LNCaP clone FGC (cell line): ENCODE data around the gene ARRDC2.

Experiments
- DNase-seq: peaks from one replicate; pipeline ENCODE4 v3.0.0-alpha.2; 2011; ENCODE audit warnings: low read depth
- H3K4me3 ChIP-seq: 2 replicates; pipeline ENCODE4 v1.5.1; 2011; ENCODE audit warnings: mild to moderate bottlenecking, low read depth, low read length, control low read depth
- CTCF ChIP-seq: IDR thresholded peaks from 2 replicates; pipeline ENCODE4 v1.5.1; 2012; ENCODE audit warnings: mild to moderate bottlenecking; ENCODE audit not compliant: control insufficient read depth, insufficient read depth; ENCODE audit errors: extremely low read depth

ARRDC2 gene

GRCh38 chr19:18007044-18007916 is 690 bp upstream of the ARRDC2 start:
- H3K4me3 ChIP-seq: peak overlapping the region; percentile 44
- TF ChIP-seq CTCF: peak; percentile 99
- DNase-seq: no peak

GRCh38 chr19:18008814-18009213 is 844 bp downstream of the ARRDC2 start:
- H3K4me3 ChIP-seq: no peak overlapping the region
- TF ChIP-seq CTCF: no peak
- no peak for DNase-seq

- no peak for DNase-seq
- H3K4me3 ChIP-seq: no peak overlapping the region
- TF ChIP-seq CTCF: no peak
These were observed 1.6 kb downstream of the ARRDC2 start for GRCh38 chr19:18009412-18010066.

- TF ChIP-seq CTCF: no peak
- DNase-seq: no peak
These were observed 2.2 kb downstream of the ARRDC2 start for GRCh38 chr19:18010149-18010548.

GRCh38 chr19:18013210-18014111 is 5.5 kb downstream of the ARRDC2 start:
- no peak for TF ChIP-seq CTCF
- no peak for DNase-seq
- no peak overlapping the region for H3K4me3 ChIP-seq

More at GRCh38 chr19:18010149-18010548, 2.2 kb downstream of the ARRDC2 start:
- H3K4me3 ChIP-seq: no peak overlapping the region

- no peak for TF ChIP-seq CTCF
- no peak for DNase-seq
- H3K4me3 ChIP-seq: no peak overlapping the region
These were observed 6.2 kb downstream of the ARRDC2 start for GRCh38 chr19:18014197-18014596.
